Measurements from ENCODE around the gene IRAK1. TPM values are rescaled to one million over a fixed set of nuclear protein-coding genes. Genes with fewer than 3 reads are reported as not detected.
"Not testable (repeated sequence)": the region's sequence is repeated elsewhere in the genome, so short reads cannot be mapped to it uniquely, and the experiment has no call there.

Gene IRAK1
- total RNA-seq, 1 experiment from 2014 or later, result 92.3 TPM

DNA sequence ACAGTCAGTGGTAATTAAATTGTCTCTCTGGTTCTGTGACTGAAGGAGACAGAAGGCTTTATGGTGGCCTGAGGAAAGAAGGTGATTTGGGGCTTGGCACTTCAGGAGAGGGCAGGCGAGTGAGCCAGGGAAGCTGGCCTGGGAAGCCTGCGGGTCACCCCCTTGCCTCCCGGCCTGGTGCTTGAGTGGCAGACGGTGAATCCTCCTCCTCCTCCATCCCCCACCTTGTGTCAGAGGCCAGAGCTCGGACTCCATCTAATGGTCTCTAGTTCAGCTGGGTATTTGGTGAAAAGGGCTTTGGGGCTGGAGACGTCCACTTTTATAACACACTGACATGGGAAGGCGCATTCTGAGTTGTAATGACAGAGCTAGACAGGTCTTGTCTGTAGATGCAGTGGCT lies 38.5 kb downstream of the IRAK1 start:
- no TSS peak for BruUV-seq (replicated peaks)
- Histone ChIP-seq H3K36me3 (ENCODE audit: control insufficient read depth in 1 of 2, insufficient read depth in 2 of 2, low read length in 2 of 2) (no peaks in the 10 kb centered on the region), H3K9me2 (ENCODE audit: insufficient read depth) (no peaks in the 10 kb centered on the region), H3K9me3 (ENCODE audit: control insufficient read depth in 1 of 2, insufficient read depth in 1 of 2, low read depth in 1 of 2, low read length in 2 of 2) (no peaks in the 10 kb centered on the region), H3K27ac (ENCODE audit: low read depth, low read length) (no peak overlapping the region), H3K4me3 (replicated peaks in 1 of 2; ENCODE audit: low read depth in 1 of 2, low read length in 2 of 2) (no peak overlapping the region), H3K9ac (ENCODE audit: low read length) (no peak overlapping the region), H4K20me1 (ENCODE audit: insufficient read depth) (no peaks in the 10 kb centered on the region), H2AFZ (ENCODE audit: low read depth, low read length, poor library complexity, severe bottlenecking) (no peak overlapping the region), H3K4me2 (ENCODE audit: low read length) (no peak overlapping the region), H3K4me1 (ENCODE audit: control insufficient read depth in 1 of 2, insufficient read depth in 2 of 2, low read length in 2 of 2) (no peaks in the 10 kb centered on the region), H3K27me3 (ENCODE audit: insufficient read depth, low read length) (no peaks in the 10 kb centered on the region), H3K79me2 (ENCODE audit: insufficient read depth, low read length) (no peaks in the 10 kb centered on the region)
- ChIA-PET RAD21 (ENCODE audit: low non-redundant PET in 1 of 2, low total read pairs in 2 of 2, uncharacterized antibody in 2 of 2, unreplicated experiment in 2 of 2) (no interaction called here), POLR2A (no interaction called here), CTCF (no interaction called here)
- no peak for ATAC-seq
- intact Hi-C loops (cut with micrococcal nuclease), result no loop called here
- TF ChIP-seq ZNF274 (IDR thresholded peaks at IDR 0.05; ENCODE audit: low read depth, low read length), result no peak
- no peak for TF ChIP-seq MAX (IDR thresholded peaks at IDR 0.05)
- no peak for TF ChIP-seq SRF (IDR thresholded peaks at IDR 0.05; ENCODE audit: low read depth)
- no peak for TF ChIP-seq TCF7L2 (IDR thresholded peaks at IDR 0.05; ENCODE audit: borderline replicate concordance, extremely low read depth, insufficient read depth, insufficient read length)
- no peak for TF ChIP-seq EZH2phosphoT487 (IDR thresholded peaks at IDR 0.05; ENCODE audit: borderline replicate concordance)
- TF ChIP-seq ELF1 (IDR thresholded peaks at IDR 0.05; ENCODE audit: borderline replicate concordance, low read depth), result no peak
- TF ChIP-seq SIN3A (IDR thresholded peaks at IDR 0.05; ENCODE audit: low read depth), result no peak
- no peak for TF ChIP-seq ATF3 (IDR thresholded peaks at IDR 0.05)
- TF ChIP-seq CBX3 (IDR thresholded peaks at IDR 0.05; ENCODE audit: low read depth), result no peak
- no peak for TF ChIP-seq ZBTB33 (IDR thresholded peaks at IDR 0.05; ENCODE audit: extremely low read depth, insufficient replicate concordance, low read length)
- TF ChIP-seq RAD21 (IDR thresholded peaks at IDR 0.05; ENCODE audit: low read depth), result no peak
- TF ChIP-seq YY1 (IDR thresholded peaks at IDR 0.05; ENCODE audit: extremely low read depth, insufficient replicate concordance, low read depth, low read length), result no peak
- TF ChIP-seq POLR2AphosphoS5 (IDR thresholded peaks at IDR 0.05; ENCODE audit: low read depth, low read length), result no peak
- no peak for TF ChIP-seq CEBPB (IDR thresholded peaks at IDR 0.05; ENCODE audit: low read depth)
- no peak for TF ChIP-seq EZH2 (IDR thresholded peaks at IDR 0.05)
- no peak for TF ChIP-seq POLR2A (IDR thresholded peaks at IDR 0.05; ENCODE audit: borderline replicate concordance, extremely low read depth, insufficient read depth, insufficient read length)
- no peak for TF ChIP-seq EGR1 (IDR thresholded peaks at IDR 0.05; ENCODE audit: low read depth)
- no peak for TF ChIP-seq JUND (IDR thresholded peaks at IDR 0.05)
- no peak for DNase-seq (ENCODE audit: low read depth, low spot score)

- H3K4me3 ChIP-seq (replicated peaks in 1 of 2; ENCODE audit: low read depth in 1 of 2, low read length in 2 of 2); H2AFZ ChIP-seq (ENCODE audit: low read depth, low read length, poor library complexity, severe bottlenecking); H4K20me1 ChIP-seq (ENCODE audit: insufficient read depth); H3K9me2 ChIP-seq (ENCODE audit: insufficient read depth); ATAC-seq; H3K4me2 ChIP-seq (ENCODE audit: low read length); POLR2A ChIA-PET; H3K36me3 ChIP-seq (ENCODE audit: control insufficient read depth in 1 of 2, insufficient read depth in 2 of 2, low read length in 2 of 2); H3K9ac ChIP-seq (ENCODE audit: low read length); DNase-seq (ENCODE audit: low read depth, low spot score); H3K4me1 ChIP-seq (ENCODE audit: control insufficient read depth in 1 of 2, insufficient read depth in 2 of 2, low read length in 2 of 2); CTCF ChIA-PET; RAD21 ChIA-PET (ENCODE audit: low non-redundant PET in 1 of 2, low total read pairs in 2 of 2, uncharacterized antibody in 2 of 2, unreplicated experiment in 2 of 2); H3K9me3 ChIP-seq (ENCODE audit: control insufficient read depth in 1 of 2, insufficient read depth in 1 of 2, low read depth in 1 of 2, low read length in 2 of 2); H3K27ac ChIP-seq (ENCODE audit: low read depth, low read length); H3K27me3 ChIP-seq (ENCODE audit: insufficient read depth, low read length); H3K79me2 ChIP-seq (ENCODE audit: insufficient read depth, low read length); intact Hi-C loops (cut with micrococcal nuclease); BruUV-seq (replicated peaks): not testable (repeated sequence)
Observed at GRCh38 chrX:153980394-153980793, 39.3 kb downstream of the IRAK1 start.
